ENCODE measurements around the gene LNPEP.

Gene LNPEP

DNA sequence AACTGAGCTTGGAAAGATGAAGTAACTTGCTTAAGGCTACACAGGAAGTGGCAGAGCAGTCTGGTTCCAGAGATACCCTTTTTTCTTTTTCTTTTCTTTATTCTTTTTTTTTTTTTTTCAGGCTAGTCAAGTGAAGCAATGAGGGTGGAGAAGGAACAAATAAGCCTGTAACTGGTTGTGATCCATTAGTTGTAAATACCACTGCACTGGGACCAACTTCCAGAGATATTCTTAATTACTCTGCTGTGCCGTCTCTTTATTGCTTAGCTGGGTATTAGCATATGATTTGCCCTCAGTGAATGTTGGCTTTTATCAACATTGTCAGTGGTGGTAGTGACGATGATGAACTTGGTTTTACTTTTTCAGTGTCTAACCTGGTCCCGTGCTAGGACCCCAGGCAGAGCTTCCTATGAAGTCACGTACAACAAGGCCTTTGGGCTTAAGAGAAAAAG is 26.7 kb downstream of the LNPEP start:
- peak in 2 of 5 experiments; percentile 31 to 52 for DNase-seq

DNA sequence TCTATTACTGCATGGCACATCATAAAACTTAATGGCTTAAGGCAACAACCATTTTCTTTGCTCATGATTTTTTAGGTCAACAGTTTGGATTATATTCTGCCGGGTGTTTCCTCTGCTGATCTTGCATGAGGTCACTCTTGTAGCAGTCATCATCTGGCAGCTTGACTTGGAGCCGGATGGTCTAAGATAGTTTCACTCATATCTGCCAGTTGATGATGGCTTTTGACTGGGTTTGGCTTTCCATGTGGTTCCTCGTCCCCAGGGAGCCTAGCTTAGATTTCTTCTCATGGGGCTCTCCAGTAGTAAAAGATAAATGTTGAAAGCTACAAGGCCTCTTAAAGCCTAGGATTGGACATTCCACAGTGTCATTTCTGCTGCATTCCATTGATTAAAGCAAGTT is 27.4 kb downstream of the LNPEP start:
- DNase-seq = peak in 1 of 5 experiments; percentile 48

DNA sequence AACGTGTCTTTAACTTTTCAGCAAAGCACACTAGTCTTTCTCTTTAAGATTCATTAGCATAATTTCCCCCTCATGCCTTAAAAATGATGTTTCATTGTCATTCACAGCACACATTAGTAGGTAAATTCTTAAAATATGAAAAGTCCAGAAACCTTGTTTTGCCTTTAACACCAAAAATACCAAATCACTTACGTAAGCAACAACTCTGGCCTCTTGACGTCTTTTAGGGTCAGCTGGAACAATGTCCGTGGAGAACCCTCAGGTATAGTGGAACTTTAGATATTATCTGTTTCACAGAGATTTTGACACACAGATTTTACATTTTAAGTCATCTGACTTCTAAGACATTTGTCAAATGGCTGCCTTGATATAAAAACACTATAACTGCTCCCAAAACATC is 30.9 kb downstream of the LNPEP start:
- no peak for DNase-seq

DNA sequence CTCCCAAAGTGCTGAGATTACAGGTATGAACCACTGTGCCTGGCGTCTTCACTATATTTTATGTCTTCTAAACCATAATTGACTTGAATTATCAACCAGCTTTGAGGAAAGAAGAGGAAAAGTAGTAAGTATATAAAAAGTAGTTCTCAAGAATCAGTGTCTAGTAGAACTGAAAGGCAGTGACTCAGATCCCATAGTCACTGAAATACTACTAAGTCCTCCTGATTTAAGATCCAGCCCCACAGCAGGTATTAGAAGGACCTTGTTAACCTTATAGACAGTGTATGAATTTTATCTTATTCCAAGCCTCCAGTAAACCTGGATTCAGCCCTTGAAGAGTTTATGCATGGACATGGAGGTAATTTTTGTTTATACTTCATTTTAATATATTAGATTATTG is 31.5 kb downstream of the LNPEP start:
- DNase-seq = no peak

DNA sequence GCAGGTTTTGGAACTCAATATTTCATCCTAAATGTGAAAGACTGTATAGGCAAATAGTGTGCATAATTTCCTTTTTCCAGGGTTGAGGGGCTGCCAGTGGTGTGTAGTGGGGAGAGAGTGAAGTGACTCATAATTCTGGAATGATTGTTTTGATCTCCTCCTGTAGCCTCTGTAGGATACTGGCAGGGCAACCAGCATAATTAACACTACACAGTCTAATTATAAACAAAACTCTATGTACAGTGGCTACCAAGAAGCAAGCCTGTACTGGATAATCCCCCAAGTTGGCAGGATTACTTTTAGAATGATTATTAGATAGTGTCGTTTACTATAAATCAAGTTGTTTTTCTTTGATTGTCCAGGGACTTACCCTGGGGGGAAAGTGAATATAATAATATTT is 32.2 kb downstream of the LNPEP start:
- no peak for DNase-seq

DNA sequence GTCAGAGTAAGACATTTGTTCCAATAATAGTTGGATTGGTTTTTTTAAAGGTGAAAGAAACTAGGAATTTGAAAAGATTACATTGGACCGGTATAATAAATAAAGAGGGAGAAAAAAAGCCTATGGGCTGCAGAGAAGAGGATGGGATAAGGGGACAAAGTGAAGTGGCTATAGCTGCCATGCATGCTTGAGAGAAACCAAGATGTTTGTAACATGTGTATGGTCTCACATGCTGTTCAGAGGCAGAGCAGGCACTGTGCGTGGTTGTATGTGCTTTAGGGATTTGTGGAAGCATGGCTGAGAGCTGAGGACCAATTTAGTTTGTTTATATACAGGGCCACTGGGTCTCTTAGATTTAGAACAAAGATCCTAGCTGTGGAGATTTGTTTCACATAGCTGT is 32.7 kb downstream of the LNPEP start:
- DNase-seq = no peak

DNA sequence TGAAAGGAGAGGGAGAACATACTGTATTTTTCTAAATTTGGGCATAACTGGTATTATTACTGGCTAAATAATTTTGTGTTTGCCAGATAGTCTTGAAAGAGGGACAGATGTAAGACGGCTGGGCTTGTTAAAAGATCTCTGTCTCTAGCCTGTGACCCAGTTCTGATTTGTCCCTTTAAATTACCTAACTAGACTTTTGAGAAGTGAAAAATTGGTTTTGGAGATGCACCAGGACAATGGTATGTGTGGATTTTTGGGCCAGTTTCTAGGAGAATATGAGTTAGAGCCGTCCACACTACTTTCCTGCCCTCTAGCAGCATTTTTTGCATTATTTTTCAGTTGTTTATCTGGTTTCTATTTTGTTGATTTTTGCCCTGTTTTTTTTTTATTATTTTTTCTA is 33.5 kb downstream of the LNPEP start:
- DNase-seq = no peak

DNA sequence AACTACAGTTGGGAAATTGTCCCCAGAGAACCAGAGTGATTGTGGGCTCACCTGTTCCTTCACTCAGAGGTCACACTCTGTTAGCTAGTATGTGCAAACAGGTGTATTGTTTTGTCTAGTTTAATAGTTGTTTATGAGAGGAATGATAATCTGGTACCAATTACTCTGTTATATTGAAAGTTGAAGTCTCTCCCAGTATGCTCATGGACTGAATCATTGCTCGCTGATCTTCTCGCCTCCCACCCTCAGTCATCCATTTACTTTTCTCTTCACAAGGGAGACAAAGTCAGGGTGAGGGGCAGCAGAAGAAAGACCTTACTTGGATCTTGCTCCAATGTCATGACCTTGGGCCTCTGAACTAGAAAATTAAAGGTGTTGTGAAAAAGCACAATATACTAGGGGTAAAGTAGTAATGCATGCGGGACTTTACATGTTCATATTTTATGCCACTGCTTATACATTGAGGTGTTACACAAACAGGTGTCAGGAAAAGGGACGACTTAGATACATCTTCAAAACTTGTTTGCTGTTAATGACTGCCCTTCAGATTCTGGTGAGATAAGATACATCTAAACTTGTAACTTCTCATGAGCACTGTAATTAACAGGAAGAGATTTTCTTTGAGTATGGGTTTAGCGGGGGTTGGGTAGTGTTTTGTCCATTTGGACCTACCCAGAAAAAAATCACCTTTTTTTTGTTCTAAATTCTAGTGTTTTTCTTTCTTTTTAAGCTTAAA is 36.9 kb downstream of the LNPEP start:
- peak in 1 of 5 experiments; percentile 59 for DNase-seq

DNA sequence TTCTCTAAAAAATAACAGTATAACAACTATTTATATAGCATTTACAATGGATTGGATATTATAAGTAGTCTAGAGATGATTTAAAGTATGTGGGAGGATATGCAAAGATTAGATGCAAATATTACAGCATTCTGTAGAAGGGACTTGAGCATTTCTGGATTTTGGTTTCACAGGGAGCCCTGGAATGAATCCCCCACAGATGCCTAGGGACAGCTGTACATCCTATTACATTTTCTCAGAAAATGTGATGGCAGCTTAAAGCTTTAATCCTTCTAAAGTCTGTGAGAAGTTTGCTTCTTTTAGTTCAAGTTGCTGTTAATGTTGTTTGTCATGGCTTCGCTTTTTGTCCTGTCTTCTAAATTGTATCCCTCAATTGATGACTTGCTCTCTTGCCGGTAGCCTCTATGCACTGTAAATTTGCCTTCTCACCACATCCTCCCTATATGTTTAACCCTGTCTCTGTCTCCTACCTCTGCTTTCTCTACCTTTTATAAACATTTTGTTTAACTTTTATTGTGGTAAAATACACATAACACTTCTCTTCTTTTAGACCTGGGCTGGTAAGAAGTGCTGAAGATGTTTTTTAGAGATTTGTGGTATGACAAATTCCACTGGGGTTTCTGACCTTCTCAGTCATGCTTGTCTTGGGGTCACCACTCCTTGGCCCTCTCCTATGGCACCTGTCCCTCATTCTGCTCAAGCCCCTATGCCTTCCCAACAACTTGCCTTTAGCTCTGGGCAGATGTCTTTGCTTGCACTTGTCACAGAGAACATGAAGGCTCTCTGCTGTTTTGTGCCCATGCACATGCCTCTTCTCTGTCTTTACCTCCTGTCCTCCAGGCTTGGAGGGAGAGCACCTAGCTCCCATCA is 37.9 kb downstream of the LNPEP start:
- peak in 1 of 5 experiments; percentile 76 for DNase-seq

DNA sequence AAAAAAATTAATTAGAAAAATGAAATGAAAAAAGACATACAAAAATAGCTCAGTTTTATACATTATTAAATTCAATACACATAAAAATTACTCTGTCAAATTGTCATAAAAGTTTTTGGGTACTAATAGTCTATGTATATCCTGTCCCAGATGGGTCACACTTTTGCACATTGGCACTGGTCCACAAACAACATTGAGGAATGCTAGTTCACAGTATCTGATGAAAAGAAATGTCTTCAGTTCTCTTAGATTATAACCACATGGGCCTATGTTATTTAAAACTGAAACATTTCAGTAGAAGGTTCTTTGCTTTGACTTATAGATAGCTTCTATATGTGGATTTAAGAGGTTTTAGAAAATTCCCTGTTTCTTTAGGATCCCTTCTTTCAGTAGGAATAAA is 39.8 kb downstream of the LNPEP start:
- no peak for DNase-seq

DNA sequence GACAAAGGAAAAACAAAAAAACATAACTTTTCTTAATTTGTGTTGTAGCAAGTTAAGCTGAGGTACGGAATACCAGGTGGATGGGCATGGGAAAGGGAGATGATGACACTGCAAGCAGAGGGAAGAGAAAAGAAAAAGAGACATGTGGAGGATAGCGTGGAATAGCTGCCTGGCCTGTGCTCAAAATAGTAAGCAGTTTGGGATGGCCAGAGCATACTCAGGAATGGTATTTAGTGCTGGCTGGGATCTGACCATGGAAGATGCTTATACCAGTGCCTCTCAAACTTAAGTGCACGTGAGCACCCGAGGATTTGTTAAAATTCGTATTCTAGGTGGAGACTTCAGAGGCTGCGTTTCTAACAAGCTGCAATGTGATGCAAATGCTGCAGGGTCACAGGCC is 41.3 kb downstream of the LNPEP start:
- DNase-seq = no peak

DNA sequence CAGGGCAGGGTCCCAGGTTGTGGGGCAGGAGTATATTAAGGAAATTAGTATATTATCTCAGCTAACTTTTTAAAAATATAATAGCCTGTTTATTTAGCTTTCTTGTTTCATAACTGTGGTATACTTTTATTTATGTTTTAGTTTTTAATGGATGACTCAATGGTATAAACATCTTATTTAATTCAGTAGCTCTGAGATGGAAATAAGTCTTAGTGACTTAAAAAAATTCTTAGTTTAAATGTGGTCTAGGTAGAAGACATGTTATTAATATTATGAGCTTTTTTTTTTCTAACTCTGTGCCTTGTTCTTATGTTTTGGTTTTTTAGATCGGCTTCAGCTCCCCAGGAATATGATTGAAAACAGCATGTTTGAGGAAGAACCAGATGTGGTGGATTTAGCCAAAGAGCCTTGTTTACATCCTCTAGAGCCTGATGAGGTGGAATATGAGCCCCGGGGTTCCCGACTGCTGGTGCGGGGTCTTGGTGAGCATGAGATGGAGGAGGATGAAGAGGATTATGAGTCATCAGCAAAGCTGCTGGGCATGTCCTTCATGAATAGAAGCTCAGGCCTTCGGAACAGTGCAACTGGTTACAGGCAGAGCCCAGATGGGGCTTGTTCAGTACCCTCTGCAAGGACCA is 43.1 kb downstream of the LNPEP start:
- DNase-seq = no peak

DNA sequence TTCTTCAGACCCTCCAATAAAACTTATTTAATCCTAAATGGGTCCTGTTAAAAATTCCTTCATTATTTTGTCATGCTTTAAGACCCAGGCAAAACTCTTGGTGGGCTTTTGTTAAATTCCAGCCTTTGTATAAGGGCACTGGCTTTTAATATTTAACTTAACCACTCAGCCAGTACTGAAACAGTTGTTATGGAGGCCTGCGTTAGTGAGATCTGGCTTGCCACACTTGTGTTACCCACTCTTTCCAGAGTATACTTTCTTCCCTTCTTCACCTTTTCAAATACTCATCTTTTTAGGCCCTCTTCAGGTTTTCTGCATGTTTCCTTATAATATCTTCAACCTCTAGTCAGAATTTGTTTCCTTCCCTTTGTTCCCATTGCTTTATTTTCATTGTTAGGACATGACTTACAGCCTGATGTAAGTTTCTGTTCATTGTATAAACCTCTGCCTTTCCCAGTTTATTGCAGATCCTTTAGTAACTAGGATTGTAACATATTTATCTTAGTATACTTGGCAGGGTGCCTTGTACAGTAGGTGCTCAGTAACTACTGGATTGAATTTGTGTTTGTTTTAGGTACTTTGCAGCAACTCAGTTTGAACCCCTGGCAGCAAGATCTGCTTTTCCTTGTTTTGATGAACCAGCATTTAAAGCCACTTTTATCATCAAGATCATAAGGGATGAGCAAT is 48.8 kb downstream of the LNPEP start:
- no peak for DNase-seq

DNA sequence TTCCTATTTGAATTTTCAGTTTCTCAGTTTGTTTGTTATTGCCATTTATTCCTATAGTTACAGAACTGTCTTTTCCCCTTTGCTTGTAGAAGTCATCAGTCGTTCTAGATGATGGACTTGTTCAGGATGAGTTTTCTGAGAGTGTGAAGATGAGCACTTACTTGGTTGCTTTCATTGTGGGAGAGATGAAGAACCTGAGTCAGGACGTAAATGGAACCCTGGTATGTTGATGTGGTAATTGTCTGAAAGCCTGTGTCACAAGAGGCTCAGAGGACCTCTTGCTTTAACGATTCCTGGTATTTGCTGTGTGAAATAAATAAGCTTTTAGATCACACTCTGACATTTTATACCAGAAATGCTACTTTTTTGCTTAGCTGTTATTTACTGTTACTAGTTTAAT is 50.6 kb downstream of the LNPEP start:
- DNase-seq = no peak

DNA sequence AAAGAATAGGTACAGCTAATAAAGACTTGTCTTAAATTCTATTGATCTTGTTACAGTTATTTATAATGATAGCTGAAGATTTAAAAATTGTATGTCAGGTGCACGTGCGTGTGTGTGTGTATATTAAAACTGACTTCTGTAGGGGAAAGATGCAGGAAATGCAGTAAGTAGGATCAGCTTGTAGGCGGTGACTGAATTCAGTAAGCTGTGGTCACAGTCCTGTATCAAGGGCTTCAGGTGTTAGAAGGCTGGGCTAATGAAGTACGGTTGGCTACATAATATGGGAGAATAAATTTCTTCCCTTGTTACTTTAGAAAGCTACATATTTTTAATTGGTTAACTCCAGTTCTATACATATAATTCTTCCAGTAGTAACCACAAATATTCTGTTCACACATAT is 54.2 kb downstream of the LNPEP start:
- DNase-seq = peak in 1 of 5 experiments; percentile 24

DNA sequence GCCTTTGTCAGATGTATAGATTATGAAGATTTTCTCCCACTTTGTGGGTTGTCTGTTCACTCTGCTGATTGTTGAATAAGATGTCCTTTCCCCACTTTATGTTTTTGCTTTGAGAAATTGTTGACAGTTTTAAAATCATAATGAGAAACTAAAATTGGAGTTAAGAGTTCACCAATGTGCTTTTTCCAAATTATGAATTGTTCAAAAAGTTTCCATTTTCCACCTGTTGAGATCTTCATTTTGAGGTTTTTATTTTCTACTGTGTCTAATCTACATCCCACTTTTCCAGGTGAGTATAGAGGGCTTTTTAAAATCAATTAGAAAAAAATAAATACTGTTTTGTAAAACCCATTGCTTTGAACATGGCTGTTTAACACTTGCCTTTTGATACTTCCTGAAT is 55.8 kb downstream of the LNPEP start:
- DNase-seq = no peak

DNA sequence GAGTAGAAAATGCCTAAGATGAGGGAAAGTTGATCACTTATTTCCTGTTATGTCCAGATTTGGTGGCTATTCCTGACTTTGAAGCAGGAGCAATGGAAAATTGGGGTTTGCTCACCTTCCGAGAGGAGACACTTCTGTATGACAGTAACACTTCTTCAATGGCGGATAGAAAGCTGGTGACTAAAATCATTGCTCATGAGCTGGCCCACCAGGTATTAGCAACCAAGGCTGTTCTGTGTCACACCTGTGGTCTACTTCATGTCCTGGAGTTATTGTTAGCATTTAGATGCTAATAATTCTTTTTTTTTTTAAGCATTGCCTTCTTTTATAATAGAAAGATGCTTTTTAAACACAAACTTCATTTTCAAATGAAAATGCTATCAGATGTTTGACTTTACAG is 57.9 kb downstream of the LNPEP start:
- no peak for DNase-seq

DNA sequence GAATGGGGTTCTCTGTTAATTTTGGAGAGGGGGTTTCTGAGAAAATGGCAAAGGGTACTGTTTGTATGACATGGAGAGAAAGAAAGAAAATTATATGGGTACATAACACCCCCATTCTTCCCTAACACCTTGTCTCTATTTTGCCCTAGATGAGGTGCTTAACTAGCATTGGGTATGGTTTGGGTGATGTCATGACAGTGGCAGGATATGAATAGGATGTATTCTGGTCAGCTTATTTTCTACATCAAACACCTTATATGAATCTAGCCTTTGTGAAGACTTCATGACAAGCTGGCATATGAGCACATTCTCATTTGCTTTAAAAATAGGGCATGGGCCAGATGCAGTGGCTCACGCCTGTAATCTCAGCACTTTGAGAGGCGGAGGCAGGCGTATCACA is 58.6 kb downstream of the LNPEP start:
- DNase-seq = peak in 1 of 5 experiments; percentile 39

DNA sequence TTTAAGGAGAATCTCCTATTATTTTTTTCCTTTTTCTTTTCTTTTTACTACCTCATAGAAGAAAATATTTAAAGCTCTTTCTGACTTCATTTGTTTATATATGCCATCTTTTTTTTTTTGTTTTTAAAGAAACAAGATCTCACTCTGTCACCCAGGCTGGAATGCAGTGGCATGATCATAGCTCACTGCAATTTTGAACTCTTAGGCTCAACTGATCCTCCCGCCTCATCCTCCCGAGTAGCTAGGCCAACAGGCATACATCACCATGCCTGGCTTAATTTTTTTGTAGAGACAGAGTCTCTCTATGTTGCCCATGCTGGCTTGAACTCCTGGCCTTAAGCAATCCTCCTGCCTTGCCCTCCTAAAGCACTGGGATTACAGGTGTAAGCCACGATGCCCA is 59.5 kb downstream of the LNPEP start:
- DNase-seq = no peak

DNA sequence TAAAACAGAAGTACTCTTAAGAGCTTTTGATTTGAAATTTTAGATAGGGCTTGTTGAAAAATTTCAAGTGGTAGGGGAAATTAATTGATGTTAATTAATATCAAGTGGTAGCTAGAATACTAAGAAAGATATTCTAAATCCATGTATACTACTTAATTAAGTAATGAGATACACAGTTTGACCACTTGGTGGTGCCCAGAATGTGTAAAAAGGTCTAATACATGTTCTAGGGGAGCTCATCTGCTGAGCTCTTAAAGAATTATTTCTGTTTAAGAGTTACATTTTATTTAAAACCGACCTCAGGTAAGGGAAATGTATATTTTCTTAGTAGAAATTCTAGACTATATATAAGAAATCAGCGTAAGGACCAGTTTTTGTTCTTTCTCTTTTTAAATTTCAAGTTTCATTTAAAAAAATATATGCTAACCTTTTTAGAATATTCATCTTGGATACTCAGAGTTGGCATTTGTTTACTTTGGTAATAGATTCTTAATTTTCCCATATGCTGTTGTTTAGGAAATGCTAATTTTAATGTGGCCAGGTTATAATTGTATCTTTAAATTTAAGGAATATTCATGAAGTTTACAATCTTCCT is 61.5 kb downstream of the LNPEP start:
- peak in 1 of 5 experiments; percentile 68 for DNase-seq

DNA sequence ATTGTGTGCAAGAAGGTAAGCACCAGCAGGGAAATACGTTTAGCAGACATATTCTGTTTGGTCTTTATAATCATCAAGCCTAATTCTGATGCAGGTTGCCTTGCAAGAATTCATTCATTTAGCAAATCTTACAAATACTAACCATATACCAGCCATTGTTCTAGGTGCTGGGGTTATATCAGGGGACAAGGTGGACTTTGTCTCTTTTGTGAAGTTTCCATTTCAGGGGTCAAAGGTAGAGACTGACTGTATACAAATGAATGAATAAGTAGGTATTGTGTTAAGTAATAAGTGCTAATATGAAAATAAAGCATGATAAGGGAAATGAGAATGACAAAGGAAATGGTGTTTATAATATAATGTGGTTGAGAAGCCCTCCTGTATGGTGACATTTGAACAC is 64.0 kb downstream of the LNPEP start:
- no peak for DNase-seq

DNA sequence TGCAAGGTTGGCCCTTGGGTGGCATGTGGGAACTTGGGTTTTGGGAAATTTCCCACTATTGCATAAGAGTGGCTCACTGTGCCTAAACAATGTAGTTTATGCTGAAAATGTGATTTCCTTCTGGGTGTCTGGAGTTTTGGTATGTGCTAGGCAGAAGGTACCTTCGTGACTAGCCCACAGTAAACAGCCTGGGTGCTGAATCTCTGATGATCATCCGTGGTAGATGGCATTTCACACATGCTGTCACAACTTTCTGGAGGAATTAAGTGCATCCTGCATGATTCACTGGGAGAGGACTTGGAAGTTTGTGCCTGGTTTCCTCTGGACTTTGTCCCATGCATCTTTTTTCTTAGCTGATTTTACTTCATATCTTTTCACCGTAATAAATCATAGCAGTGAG is 64.5 kb downstream of the LNPEP start:
- DNase-seq = no peak

DNA sequence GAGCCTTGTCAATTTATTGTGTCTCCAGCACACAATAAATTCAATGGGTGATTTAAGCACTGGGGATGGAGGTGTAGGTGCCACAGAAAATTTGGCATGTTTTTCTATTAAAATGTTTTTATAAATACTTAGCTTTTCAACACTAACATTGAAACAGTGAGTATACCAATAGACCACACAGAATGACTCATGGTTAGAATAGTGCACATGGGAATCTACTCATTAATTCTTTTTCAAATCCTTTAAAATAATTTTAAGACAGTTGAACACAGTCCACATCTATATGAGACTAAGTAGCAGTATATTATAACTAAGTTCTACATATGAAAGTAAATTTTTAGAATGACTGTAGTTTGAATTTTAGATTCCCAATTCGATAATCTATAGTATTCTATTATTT is 67.1 kb downstream of the LNPEP start:
- DNase-seq = no peak

Data from T-helper 2 cell (primary cell).